ENCODE results near the gene KMT2A.
A peak's percentile ranks its signal among the peaks of the same experiment; 100 is the strongest.

KMT2A gene

GRCh38 chr11:118434123-118434552 lies 2.2 kb upstream of the KMT2A start:
- TF ChIP-seq MAX (IDR thresholded peaks at IDR 0.05) (0 out of 2 replicates have a peak, but pooled peaks have one; percentile 4), CREB1 (IDR thresholded peaks at IDR 0.05; ENCODE audit: low read depth) (no peak), YY1 (IDR thresholded peaks at IDR 0.05; ENCODE audit: low read depth) (no peak)

- TF ChIP-seq FOXM1 (IDR thresholded peaks at IDR 0.05; ENCODE audit: borderline replicate concordance, low read depth) (no peak), NFIC (IDR thresholded peaks at IDR 0.05) (no peak), EGR1 (IDR thresholded peaks at IDR 0.05) (no peak), TCF12 (IDR thresholded peaks at IDR 0.05; ENCODE audit: low read depth) (no peak), MAX (IDR thresholded peaks at IDR 0.05) (peak; percentile 42; the same call in 1 of the 2 replicates), CEBPB (IDR thresholded peaks at IDR 0.05) (no peak), RAD21 (IDR thresholded peaks at IDR 0.05; ENCODE audit: low read depth) (no peak), ZBTB7A (IDR thresholded peaks at IDR 0.05; ENCODE audit: low read depth) (peak; percentile 57; the same call in 1 of the 2 replicates), TAF1 (IDR thresholded peaks at IDR 0.05; ENCODE audit: low read depth) (no peak), REST (IDR thresholded peaks at IDR 0.05; ENCODE audit: low read depth) (peak; percentile 87), YY1 (IDR thresholded peaks at IDR 0.05; ENCODE audit: low read depth) (no peak), EP300 (IDR thresholded peaks at IDR 0.05; ENCODE audit: borderline replicate concordance) (no peak), USF1 (IDR thresholded peaks at IDR 0.05) (no peak), TEAD4 (IDR thresholded peaks at IDR 0.05) (no peak)
These were observed 1.6 kb upstream of the KMT2A start for GRCh38 chr11:118434553-118435289.

GRCh38 chr11:118435290-118435892 lies 901 bp upstream of the KMT2A start:
- 0 out of 2 replicates have a peak, but pooled peaks have one; percentile 53 for TF ChIP-seq ZBTB7A (IDR thresholded peaks at IDR 0.05; ENCODE audit: low read depth)
- no peak for TF ChIP-seq FOXM1 (IDR thresholded peaks at IDR 0.05; ENCODE audit: borderline replicate concordance, low read depth)
- no peak for TF ChIP-seq REST (IDR thresholded peaks at IDR 0.05; ENCODE audit: low read depth)

GRCh38 chr11:118436639-118437207 lies 431 bp downstream of the KMT2A start:
- TF ChIP-seq TEAD4 (IDR thresholded peaks at IDR 0.05) (no peak), EP300 (IDR thresholded peaks at IDR 0.05; ENCODE audit: borderline replicate concordance) (no peak), FOXM1 (IDR thresholded peaks at IDR 0.05; ENCODE audit: borderline replicate concordance, low read depth) (no peak), CREB1 (IDR thresholded peaks at IDR 0.05; ENCODE audit: low read depth) (no peak), ZBTB7A (IDR thresholded peaks at IDR 0.05; ENCODE audit: low read depth) (peak; percentile 71; the same call in 1 of the 2 replicates), CEBPB (IDR thresholded peaks at IDR 0.05) (no peak), MAX (IDR thresholded peaks at IDR 0.05) (no peak)

- no peak for TF ChIP-seq NFIC (IDR thresholded peaks at IDR 0.05)
- TF ChIP-seq MAX (IDR thresholded peaks at IDR 0.05): no peak
These were observed 1.2 kb downstream of the KMT2A start for GRCh38 chr11:118437208-118438125.

Measured in Ishikawa (cell line).